Gastrocnemius medialis (tissue), 4 donors: ENCODE data around the gene CASQ2.

Experiments
- CTCF ChIP-seq, 5 experiments: fragments of 450-650 bp in 3 of 5; fragments of 200-600 bp in 2 of 5; sonication (generic) in 2 of 5; IDR thresholded peaks in 4 of 5; conservative IDR thresholded peaks in 1 of 5; 1 replicate in 4 of 5; 2 replicates in 1 of 5; pipeline ENCODE4 v1.5.1; 2016 to 2019; ENCODE audit warnings: antibody characterized with exemption in 5 of 5, mild to moderate bottlenecking in 3 of 5, moderate library complexity in 3 of 5
- POLR2A ChIP-seq, 2 donors: fragments of 450-650 bp; IDR thresholded peaks; one replicate each; pipeline ENCODE4 v1.6.1; 2017; ENCODE audit warnings: antibody characterized with exemption in 2 of 2, mild to moderate bottlenecking in 2 of 2, moderate library complexity in 2 of 2

GRCh38 chr1:115814685-115815398, 46.3 kb upstream of the CASQ2 start:
- no peak for TF ChIP-seq CTCF (IDR thresholded peaks at IDR 0.05 in 4 of 5, conservative IDR thresholded peaks at IDR 0.05 in 1 of 5)
- no peak for TF ChIP-seq POLR2A (IDR thresholded peaks at IDR 0.05)
